ENCODE results near the gene PINK1. TPM values are rescaled to one million over a fixed set of nuclear protein-coding genes. Genes with fewer than 3 reads are reported as not detected.

PINK1 gene
- total RNA-seq, 1 donor from 2014 or later, result 56.0 TPM

- DNase-seq (ENCODE audit: extremely low read depth, low read depth, low spot score), result no peak
These were observed 23.7 kb upstream of the PINK1 start for GRCh38 chr1:20609541-20609940.

GRCh38 chr1:20610970-20611369 lies 22.3 kb upstream of the PINK1 start:
- DNase-seq (ENCODE audit: extremely low read depth, low read depth, low spot score), result no peak

- DNase-seq (ENCODE audit: extremely low read depth, low read depth, low spot score), result no peak
These were observed 21.6 kb upstream of the PINK1 start for GRCh38 chr1:20611652-20612051.

- no peak for DNase-seq (ENCODE audit: extremely low read depth, low read depth, low spot score)
These were observed 21.0 kb upstream of the PINK1 start for GRCh38 chr1:20612221-20612746.

GRCh38 chr1:20614131-20614579 lies 19.1 kb upstream of the PINK1 start:
- DNase-seq (ENCODE audit: extremely low read depth, low read depth, low spot score), result no peak

DNA sequence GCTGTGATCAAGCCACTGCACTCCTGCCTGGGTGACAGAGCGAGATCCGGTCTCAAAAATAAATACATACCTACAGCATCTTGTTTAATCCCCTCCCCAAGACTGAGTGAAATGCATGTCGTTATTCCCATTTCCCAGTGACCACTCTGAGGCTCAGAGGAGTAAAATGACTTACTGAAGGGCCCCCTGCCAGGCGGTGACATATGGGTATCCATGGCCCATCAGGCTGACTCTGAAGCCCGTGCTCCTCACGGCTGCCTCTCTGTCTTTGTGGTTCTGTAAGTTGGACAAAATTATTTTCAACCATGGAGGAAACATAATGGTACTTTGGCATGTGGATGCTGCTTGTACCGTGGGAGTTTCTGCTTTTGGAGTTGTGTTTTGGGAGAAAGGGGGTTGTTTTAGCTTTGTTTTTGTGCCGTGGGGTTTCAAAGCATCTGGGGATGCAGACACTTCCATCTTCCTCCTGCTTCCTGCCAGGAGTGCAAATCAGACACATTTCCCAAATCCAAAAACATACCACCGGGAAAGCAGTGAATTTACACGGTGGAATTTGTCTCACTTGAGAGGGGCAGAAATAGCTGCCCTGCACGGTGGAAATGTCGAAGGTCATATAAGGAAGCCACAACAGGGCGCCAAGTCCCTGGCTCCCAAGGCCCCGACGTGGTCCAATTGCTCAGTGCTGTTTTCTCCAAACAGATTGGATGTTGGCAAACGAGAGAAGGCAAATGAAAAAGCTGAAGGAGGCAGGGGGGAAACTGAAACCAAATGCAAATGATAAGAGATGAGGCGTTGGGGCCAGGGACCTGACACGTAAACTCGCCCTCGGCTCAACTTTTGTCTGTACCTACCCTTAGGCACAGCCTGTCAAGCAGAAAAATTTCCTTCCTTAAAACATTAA lies 17.1 kb upstream of the PINK1 start:
- no peak for DNase-seq (ENCODE audit: extremely low read depth, low read depth, low spot score)

DNA sequence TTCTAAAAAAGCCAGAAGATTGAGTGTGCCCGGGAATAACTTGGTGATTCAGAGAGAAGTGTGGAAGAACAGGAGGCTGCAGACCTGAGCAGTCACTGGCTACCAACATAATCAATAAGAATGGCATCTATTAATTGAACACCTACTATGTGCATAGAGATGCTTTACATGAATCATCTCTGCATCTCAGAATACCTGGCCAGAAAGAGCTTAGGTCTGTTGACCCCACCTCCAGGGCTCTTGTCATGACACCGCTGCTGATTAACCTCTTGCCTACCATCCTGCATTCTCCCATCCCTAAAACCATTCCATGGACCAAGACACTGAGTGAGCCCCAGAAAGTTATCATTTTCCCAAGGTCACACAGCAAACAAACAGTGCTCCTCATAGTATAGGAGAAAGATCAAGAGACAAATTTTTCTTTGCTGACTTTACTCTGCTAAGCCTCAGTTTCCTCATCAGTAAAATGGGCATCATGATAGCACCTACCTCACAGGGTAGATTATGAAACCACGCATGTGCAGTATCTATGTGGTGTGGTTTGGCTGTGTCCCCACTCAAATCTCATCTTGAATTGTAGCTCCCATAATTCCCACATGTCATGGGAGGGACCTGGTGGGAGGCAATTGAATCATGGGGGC lies 16.3 kb upstream of the PINK1 start:
- DNase-seq (ENCODE audit: extremely low read depth, low read depth, low spot score), result no peak

DNA sequence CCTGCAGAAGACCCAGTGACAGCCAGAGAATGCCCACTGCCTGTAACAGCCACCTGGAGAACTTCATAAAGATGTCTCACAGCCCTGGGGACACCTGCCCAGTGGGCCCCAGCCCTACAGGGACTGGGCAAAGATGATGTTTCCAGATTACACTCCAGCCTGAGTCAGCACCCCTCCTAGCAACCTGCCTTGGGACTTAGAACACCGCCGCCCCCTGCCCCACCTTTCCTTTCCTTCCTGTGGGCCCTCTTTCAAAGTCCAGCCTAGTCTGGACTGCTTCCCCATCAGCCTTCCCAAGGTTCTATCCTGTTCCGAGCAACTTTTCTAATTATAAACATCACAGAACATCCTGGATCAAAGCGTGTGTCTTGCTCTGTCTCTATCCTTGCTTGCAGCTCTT lies 14.7 kb upstream of the PINK1 start:
- DNase-seq (ENCODE audit: extremely low read depth, low read depth, low spot score), result no peak

DNA sequence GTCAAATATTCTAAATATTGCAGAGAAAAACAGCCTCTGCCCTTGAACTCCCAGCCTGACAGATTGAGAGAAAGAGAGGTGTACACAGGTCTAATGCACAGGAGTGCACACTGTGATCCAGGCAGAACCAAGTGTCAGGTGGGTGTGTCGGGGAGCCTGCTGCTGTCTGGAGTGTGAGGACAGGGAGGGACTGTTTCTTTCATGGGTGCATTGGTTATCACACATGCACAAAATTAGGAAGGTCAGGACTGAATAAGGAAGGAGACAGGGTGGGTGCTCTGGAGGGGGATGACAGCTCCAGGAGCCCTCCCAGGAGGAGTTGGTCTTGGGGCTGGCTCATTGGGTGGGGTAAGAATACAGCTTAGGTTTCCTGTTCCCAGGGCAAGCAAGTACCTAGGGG lies 13.3 kb upstream of the PINK1 start:
- DNase-seq (ENCODE audit: extremely low read depth, low read depth, low spot score), result no peak

- no peak for DNase-seq (ENCODE audit: extremely low read depth, low read depth, low spot score)
These were observed 12.2 kb upstream of the PINK1 start for GRCh38 chr1:20621012-20621411.

GRCh38 chr1:20624709-20625108 lies 8.5 kb upstream of the PINK1 start:
- no peak for DNase-seq (ENCODE audit: extremely low read depth, low read depth, low spot score)

- DNase-seq (ENCODE audit: extremely low read depth, low read depth, low spot score), result no peak
These were observed 7.8 kb upstream of the PINK1 start for GRCh38 chr1:20625176-20626097.

GRCh38 chr1:20626098-20626427 lies 7.2 kb upstream of the PINK1 start:
- no peak for DNase-seq (ENCODE audit: extremely low read depth, low read depth, low spot score)

GRCh38 chr1:20626524-20626923 lies 6.7 kb upstream of the PINK1 start:
- no peak for DNase-seq (ENCODE audit: extremely low read depth, low read depth, low spot score)

- no peak for DNase-seq (ENCODE audit: extremely low read depth, low read depth, low spot score)
These were observed 2.5 kb upstream of the PINK1 start for GRCh38 chr1:20630729-20631128.

GRCh38 chr1:20632386-20632785 lies 872 bp upstream of the PINK1 start:
- DNase-seq (ENCODE audit: extremely low read depth, low read depth, low spot score), result no peak

- no peak for DNase-seq (ENCODE audit: extremely low read depth, low read depth, low spot score)
These were observed 871 bp downstream of the PINK1 start for GRCh38 chr1:20634065-20634593.

DNA sequence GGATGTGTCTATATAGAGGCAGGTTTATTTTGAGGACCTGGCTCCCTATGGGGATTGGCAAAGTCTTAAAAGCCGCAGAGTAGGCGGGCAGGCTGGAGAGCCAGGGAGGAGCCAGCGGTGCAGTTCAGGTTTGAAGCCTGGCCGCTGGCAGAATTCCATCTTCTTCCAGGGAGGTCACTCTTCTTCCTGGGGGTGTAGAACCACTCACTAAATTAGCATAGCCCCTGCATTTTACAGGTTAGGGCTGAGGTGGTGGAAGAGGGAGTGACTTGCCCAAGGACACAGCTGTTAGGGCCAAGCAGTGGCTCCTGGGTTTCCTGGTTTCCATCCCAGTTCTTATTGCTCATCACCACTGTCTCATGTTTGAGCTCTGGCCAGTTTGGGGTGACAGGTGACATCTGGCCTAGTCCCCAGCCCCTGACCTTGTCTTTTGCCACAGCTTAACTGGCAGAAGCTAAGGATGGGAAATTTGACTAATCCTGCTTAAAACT lies 1.4 kb downstream of the PINK1 start:
- no peak for DNase-seq (ENCODE audit: extremely low read depth, low read depth, low spot score)

GRCh38 chr1:20636785-20637347 lies 3.6 kb downstream of the PINK1 start:
- DNase-seq (ENCODE audit: extremely low read depth, low read depth, low spot score), result no peak

DNA sequence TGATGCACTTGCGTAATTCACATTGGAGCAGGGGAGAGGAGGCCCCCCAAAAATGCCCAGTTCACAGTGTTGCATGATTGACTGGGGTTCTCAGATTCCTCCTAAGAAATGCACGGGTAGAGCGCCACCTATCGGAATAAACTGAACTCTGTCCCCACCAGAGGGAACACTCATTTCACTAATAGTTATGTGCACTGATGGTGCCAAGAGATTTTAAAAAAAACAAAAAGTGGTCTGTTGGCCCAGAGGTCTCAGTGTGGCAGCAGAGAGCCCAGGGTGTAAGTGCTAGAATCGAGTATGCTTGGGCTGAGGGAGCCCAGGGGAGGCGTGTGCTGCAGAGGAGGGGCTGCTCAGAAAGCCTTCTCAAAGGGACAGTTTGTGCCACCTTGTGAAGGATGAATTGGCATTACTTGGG lies 6.9 kb downstream of the PINK1 start:
- peak; percentile 37 for DNase-seq (ENCODE audit: extremely low read depth, low read depth, low spot score)

Data from glomerular endothelial cell (primary cell).